SK-N-SH (cell line): ENCODE results near the gene PHTF1.

ENCODE experiments used
- EP300 ChIP-seq, 2 experiments: IDR thresholded peaks; 2 replicates each; pipeline versions ENCODE4 v1.4.0 to v1.6.1; 2012; ENCODE audit warnings: borderline replicate concordance in 1 of 2, low read depth in 1 of 2, low read length in 1 of 2
- MXI1 ChIP-seq: IDR thresholded peaks from 2 replicates; pipeline ENCODE4 v1.6.1; 2012; ENCODE audit warnings: mild to moderate bottlenecking, low read depth, low read length, improper control_type of control experiment
- NRF1 ChIP-seq: IDR thresholded peaks from 2 replicates; pipeline ENCODE4 v1.6.1; 2012; ENCODE audit warnings: low read depth, mild to moderate bottlenecking, low read length
- TEAD4 ChIP-seq: IDR thresholded peaks from 2 replicates; pipeline ENCODE4 v1.4.0; 2012; ENCODE audit warnings: mild to moderate bottlenecking, borderline replicate concordance; ENCODE audit not compliant: insufficient read depth
- TF ChIP-seq, protein P1 (sequence below): fragments of 200-600 bp; sonication (generic); IDR thresholded peaks from 2 replicates; pipeline ENCODE4 v1.6.1; 2017; ENCODE audit warnings: antibody characterized with exemption, mild to moderate bottlenecking, moderate library complexity
- TF ChIP-seq, protein P2 (sequence below): IDR thresholded peaks from 2 replicates; pipeline ENCODE4 v1.4.0; 2012; ENCODE audit warnings: low read depth, borderline replicate concordance

DNA sequence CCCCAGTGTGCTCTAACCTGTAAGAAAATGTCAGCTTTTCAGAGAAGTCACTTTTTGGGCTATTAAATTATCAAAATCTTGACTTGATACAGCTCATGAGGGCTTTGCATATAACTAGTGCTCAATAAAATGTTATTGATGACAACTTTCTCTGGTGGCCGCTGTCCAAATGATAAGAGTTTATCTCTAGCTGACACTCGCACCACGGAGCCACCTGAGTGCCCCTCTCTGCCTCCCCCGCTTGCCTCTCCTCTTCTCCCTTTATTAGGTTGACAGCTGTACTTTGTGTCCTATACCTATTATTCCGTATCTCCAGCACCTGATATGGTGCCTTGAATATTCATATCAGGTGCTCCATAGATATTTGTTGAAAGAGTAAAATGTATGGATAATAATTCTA, 82.8 kb downstream of the PHTF1 start:
- TF ChIP-seq, protein P1, sequence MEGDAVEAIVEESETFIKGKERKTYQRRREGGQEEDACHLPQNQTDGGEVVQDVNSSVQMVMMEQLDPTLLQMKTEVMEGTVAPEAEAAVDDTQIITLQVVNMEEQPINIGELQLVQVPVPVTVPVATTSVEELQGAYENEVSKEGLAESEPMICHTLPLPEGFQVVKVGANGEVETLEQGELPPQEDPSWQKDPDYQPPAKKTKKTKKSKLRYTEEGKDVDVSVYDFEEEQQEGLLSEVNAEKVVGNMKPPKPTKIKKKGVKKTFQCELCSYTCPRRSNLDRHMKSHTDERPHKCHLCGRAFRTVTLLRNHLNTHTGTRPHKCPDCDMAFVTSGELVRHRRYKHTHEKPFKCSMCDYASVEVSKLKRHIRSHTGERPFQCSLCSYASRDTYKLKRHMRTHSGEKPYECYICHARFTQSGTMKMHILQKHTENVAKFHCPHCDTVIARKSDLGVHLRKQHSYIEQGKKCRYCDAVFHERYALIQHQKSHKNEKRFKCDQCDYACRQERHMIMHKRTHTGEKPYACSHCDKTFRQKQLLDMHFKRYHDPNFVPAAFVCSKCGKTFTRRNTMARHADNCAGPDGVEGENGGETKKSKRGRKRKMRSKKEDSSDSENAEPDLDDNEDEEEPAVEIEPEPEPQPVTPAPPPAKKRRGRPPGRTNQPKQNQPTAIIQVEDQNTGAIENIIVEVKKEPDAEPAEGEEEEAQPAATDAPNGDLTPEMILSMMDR, result no peak
- TF ChIP-seq TEAD4 (no peak), MXI1 (no peak), EP300 (IDR thresholded peaks at IDR 0.05; ENCODE audit: borderline replicate concordance in 1 of 2, low read depth in 1 of 2, low read length in 1 of 2) (no peak), NRF1 (no peak)
- TF ChIP-seq, protein P2, sequence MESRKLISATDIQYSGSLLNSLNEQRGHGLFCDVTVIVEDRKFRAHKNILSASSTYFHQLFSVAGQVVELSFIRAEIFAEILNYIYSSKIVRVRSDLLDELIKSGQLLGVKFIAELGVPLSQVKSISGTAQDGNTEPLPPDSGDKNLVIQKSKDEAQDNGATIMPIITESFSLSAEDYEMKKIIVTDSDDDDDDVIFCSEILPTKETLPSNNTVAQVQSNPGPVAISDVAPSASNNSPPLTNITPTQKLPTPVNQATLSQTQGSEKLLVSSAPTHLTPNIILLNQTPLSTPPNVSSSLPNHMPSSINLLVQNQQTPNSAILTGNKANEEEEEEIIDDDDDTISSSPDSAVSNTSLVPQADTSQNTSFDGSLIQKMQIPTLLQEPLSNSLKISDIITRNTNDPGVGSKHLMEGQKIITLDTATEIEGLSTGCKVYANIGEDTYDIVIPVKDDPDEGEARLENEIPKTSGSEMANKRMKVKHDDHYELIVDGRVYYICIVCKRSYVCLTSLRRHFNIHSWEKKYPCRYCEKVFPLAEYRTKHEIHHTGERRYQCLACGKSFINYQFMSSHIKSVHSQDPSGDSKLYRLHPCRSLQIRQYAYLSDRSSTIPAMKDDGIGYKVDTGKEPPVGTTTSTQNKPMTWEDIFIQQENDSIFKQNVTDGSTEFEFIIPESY, result no peak
